Uterus (tissue), 2 donors: Measurements from ENCODE around the gene HOXD1.

Source experiments
- POLR2A ChIP-seq, 2 donors: fragments of 450-650 bp; IDR thresholded peaks; one replicate each; pipeline ENCODE4 v1.6.1; 2016; ENCODE audit warnings: antibody characterized with exemption in 2 of 2, mild to moderate bottlenecking in 1 of 2, moderate library complexity in 1 of 2
- TF ChIP-seq, protein P1 (sequence below), 4 experiments: fragments of 200-600 bp in 2 of 4; fragments of 450-650 bp in 2 of 4; sonication (generic) in 2 of 4; IDR thresholded peaks; one replicate each; pipeline ENCODE4 v1.5.1; 2016 to 2019; ENCODE audit warnings: antibody characterized with exemption in 4 of 4, mild to moderate bottlenecking in 2 of 4, moderate library complexity in 1 of 4

DNA sequence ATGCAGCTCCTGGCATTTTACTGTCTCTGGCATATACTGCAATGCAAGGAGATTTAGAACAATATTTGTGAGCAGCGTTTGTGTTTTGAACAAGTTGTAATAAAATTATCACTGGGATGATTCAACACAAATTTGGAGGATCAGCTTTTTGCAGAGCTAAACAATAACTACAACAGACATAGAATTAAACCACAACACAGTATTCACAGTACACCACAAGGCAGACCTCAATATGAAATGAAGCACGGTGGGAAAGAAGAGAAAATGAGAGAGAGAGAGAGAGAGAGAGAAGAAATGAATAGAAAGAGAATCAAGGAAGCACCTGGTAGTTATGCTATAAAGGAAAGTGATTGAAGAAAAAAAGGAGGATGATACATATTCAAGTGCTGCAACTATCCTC is 39.4 kb downstream of the HOXD1 start:
- TF ChIP-seq, protein P1, sequence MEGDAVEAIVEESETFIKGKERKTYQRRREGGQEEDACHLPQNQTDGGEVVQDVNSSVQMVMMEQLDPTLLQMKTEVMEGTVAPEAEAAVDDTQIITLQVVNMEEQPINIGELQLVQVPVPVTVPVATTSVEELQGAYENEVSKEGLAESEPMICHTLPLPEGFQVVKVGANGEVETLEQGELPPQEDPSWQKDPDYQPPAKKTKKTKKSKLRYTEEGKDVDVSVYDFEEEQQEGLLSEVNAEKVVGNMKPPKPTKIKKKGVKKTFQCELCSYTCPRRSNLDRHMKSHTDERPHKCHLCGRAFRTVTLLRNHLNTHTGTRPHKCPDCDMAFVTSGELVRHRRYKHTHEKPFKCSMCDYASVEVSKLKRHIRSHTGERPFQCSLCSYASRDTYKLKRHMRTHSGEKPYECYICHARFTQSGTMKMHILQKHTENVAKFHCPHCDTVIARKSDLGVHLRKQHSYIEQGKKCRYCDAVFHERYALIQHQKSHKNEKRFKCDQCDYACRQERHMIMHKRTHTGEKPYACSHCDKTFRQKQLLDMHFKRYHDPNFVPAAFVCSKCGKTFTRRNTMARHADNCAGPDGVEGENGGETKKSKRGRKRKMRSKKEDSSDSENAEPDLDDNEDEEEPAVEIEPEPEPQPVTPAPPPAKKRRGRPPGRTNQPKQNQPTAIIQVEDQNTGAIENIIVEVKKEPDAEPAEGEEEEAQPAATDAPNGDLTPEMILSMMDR (IDR thresholded peaks at IDR 0.05): no peak
- TF ChIP-seq POLR2A (IDR thresholded peaks at IDR 0.05): no peak
